Hindlimb muscle (tissue), 1 donor: ENCODE data around the gene MLST8. TPM values are rescaled to one million over a fixed set of nuclear protein-coding genes. Genes with fewer than 3 reads are reported as not detected.
"Not testable (repeated sequence)": the region's sequence is repeated elsewhere in the genome, so short reads cannot be mapped to it uniquely, and the experiment has no call there.

Source experiments
- DNase-seq: peaks from one replicate; pipeline ENCODE4 v3.0.0-alpha.2; 2013
- polyA plus RNA-seq: library from polyadenylated mRNA; unstranded; fragments of 120-200 nt; gene quantifications from one replicate; pipeline ENCODE4 v1.2.1, GENCODE V29; 2013; ENCODE audit not compliant: insufficient read length

Gene MLST8
- polyA plus RNA-seq, 1 donor, result 41.0 TPM

DNA sequence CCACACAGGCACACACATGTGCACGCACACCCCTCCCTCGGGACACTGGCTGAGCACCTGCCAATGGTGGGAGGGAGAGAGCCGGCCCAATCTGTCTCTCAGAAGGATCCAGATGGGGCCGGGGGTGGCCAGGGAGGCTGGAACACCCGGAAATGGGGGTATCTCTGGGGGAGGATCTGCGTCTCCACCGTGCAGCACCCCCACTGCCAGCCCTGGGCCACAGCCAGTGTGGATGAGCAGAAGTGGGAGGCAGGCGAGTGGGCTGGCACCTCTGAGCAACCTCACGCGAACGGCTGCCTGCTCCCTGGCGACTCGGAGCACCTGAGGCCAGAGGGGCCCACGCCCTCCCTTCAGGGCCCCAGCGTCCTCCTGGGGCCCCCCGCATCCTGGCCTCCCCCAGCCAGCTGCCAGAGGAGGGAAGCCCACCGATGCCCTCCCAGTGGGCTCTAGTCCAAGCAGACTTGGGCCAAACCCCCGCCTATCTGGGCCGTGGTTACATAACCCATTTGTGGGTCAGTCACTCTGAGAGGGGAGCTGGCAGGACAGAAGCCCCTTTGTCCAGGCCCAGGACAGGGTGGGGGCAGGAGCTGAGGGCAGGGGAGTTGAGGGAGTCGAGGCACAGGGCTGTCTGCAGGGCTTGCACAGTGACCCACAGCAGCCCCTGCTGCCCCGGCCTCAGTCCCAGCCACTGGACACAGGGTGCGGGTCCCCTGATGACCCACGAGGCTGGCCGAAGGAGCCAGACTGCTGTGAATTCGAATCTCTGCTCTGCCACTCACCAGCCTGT, 14.4 kb upstream of the MLST8 start:
- no peak for DNase-seq

GRCh38 chr16:2191446-2191706, 13.9 kb upstream of the MLST8 start:
- no peak for DNase-seq

DNA sequence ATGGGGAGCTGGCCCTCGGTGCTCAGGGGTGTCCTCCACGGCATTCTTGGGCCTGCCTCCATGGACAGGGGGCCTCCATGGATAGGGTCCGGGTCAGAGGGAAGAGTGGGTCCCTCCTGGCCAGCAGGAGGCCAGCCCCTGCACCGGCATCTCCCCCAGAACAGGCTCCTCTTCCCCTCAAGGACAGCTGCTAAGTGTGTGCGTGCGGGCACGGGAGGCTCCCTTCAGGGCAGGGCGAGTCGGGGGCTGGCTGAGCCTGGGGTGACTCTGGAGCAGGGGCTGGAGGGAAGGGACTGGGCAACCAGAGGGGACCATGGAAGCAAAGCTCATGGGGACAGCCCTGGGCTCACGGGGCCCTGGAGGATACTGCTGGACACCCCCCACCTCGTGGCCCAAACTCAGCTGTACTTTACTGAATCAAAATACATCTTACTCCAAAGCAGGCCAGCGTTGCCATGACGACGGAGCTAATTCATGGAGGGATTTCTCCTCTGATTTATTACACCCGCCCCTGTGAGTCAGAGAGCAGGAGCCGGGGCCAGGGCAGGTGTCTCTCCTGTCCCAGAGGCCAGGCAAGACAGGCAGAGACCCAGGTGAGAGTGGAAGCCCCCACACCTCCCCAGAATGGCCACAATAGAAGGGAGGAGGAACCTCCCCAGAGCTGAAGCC, 11.0 kb upstream of the MLST8 start:
- no peak for DNase-seq

- no peak for DNase-seq
Measured at GRCh38 chr16:2194852-2195321, 10.4 kb upstream of the MLST8 start.

GRCh38 chr16:2195322-2196161, 9.7 kb upstream of the MLST8 start:
- DNase-seq, result no peak

- no peak for DNase-seq
Measured at GRCh38 chr16:2196162-2196980, 8.9 kb upstream of the MLST8 start, which contains the start of gene CASKIN1. Gene CASKIN1, minus strand, starts transcription at chr16:2196605. Its CDS starts 173 bp downstream, at chr16:2196432.

DNA sequence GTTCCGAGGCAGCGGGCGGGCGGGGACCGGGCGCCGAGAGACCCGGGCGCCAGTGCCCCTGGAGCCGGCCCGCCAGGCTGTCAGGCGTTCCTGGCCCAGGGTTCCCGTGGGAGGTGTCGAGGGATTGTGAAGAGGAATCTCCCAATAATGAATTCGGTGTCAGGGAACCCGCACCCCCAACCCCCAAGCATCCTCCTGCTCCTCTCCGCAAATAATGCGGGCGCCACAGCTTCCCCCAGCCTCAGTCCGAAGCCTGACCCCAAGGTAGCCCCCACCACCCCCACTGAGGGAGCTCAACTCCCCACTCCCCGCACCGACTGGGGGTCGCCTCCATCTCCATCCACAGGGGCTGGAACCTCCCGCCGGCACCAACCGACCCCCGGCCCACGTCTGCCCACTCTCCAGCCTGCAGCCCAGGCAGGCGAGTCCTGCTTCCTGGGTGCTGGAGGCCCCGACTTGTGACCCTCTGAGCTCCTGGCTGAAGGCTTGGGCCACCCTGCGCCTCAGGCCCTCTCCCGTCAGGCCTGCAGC, 8.2 kb upstream of the MLST8 start:
- DNase-seq, result no peak

- DNase-seq, result no peak
Measured at GRCh38 chr16:2197765-2198164, 7.5 kb upstream of the MLST8 start.

DNA sequence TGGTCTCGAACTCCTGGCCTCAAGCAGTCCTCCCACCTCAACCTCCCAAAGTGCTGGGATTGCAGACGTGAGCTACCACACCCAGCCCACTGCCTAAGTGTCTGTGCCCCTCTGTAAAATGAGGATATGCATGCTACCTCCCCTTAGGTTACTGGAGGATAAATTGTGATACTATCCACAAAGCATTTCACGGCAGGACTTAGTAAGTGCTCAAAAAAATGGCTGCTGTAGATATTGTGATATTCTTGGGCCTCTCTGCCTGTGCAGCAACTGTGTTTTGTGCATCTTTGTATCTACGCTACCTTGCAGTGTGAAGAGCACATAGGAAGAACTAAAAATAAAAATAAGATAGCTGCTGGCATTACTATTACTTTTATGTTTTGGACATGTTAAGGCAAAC, 7.0 kb upstream of the MLST8 start:
- no peak for DNase-seq

DNA sequence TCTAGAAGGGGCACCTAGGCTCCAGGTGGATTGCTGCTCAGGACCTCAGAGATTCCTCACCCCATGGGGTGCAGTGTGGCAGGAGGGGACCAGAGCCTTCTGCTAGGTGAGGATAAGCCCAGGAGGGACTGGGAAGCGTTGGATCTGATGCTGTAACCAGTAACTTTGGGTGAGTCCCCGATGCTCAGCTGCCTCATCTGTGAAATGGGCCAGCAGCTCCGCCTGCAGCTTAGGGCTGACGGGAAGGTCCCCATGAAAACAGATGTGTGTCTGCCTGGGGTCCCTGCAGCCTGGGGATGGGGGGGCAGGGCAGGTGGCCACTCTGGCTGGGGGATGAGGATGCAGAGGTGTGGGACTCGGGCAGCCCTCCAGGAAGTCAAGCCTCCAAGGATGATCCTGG, 6.2 kb upstream of the MLST8 start:
- DNase-seq, result no peak

DNA sequence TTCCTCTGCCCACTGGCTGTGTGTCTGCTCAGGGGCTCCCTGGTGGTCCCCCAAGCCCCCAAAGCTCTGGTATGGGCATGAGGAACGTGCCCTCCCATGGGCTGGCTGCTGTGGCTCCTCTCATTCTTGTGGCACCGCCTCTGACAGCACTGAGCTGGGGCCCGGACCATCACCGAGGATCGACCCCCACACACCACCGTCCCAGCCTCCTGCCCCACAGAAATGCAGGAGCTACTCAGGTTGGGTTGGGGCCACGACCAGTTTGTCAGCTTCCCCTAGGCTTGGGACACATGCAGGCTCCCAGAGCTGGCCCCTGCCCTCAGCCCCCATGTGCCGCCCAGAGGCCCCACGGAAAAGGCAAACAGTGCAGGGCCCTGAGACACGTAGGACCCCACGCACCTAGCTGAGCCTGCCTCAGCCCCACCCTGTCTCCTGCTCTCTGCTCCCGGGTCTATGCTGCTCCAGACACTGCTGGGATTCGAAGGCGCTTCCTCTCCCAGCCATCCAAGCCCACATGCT, 5.6 kb upstream of the MLST8 start:
- no peak for DNase-seq

DNA sequence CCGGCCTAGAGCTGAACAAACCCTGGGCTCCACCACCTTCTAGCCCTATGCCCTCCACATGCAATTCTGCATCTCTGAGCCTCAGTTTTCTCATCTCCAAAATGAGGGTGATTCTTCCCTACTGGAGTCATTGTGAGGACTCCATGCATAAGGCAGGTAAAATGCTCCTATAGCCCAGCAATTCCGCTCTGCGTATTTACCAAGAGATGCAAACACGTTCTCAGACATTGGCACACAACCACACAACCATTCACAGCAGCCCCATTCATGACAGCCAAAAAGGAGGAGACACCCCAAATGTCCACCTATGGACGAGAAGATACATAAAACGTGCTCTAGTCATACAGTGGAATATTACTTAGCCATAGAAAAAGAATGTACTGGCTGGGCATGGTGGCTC, 4.9 kb upstream of the MLST8 start:
- DNase-seq, result no peak

- DNase-seq, result not testable (repeated sequence)
Measured at GRCh38 chr16:2203119-2203688, 2.0 kb upstream of the MLST8 start.

DNA sequence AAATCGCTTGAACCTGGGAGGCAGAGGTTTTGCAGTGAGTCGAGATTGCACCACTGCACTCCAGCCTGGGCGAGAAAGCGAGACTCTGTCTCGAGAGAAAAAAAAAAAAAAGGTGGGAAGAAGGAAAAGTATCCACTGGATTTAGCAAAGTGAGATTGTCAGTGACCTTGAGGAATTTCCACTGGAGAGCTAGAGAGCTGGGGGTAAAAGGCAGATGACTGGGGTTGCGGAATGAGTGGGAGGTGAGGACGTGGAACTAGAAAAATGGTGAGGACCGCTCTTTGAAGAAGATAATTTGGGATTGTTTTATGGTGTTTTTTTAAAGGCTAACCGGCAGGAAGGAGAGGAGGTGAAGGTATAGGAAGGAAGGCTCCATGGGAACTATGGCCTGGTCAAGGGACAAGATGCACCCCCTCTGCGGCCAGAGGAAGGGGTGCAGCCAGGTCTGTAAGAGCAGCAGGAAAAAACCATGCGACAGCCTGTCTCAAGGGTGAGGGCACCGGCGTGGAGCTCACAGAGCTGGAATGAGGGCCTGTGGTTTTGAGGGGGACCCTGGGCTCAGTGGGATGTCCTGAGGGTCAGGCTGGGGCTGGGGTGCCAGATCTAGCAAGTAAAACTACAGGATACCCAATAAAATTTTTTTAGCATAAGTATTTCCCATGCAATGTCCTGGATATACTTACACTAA, 694 bp upstream of the MLST8 start:
- no peak for DNase-seq

DNA sequence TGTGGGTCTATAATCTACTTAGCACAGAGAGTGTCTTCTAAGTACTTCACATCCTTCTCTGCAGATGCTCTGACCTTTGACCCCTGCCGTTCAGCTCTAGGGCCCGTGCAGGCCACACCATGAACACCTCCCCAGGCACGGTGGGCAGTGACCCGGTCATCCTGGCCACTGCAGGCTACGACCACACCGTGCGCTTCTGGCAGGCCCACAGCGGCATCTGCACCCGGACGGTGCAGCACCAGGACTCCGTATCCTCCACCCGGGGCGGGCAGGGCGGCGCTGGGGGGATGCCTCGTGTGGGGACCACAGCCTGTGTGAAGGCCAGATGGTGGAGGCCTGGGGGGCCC, 686 bp downstream of the MLST8 start:
- DNase-seq, result no peak

GRCh38 chr16:2206420-2206779, 1.1 kb downstream of the MLST8 start:
- DNase-seq, result no peak

DNA sequence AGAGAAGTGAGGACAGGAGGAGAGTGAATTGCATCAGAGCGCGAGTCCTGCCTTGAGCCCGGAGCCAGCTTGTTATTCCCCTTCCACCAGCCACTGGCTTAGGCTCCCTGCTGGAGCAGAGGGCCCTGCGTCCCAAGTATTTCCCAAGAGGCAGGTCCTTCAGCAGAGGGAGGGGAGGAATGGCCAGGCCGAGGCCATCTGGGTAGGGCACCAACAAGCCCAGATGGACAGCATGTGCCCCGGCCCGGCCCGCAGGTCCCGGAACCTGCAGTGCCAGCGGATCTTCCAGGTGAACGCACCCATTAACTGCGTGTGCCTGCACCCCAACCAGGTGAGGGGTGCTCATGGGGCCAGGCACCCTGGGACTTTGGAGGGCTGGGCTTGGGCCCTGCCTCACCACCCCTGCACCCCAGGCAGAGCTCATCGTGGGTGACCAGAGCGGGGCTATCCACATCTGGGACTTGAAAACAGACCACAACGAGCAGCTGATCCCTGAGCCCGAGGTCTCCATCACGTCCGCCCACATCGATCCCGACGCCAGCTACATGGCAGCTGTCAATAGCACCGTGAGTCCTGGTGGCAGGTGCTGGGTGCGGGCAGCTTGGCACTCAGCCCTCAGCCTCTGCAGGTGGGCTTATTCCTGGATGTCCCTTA, 1.7 kb downstream of the MLST8 start:
- DNase-seq, result no peak

DNA sequence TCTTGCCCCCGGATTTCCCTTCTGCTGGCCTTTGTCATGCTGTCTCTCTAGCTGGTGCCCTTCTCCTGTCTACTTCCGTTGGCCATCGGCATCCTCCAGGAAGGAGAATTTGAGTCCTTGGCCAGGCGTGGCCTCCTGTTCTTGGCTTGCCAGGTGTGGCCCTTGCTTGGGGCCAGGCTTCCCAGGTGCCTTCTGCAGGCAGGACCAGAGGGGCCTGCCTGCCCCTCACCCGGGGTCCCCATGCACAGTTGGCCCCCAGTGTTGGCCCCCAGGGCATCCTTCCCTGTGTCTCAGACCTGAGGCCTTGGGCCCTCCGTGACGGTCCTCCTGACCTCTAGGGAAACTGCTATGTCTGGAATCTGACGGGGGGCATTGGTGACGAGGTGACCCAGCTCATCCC, 2.6 kb downstream of the MLST8 start:
- DNase-seq, result no peak

DNA sequence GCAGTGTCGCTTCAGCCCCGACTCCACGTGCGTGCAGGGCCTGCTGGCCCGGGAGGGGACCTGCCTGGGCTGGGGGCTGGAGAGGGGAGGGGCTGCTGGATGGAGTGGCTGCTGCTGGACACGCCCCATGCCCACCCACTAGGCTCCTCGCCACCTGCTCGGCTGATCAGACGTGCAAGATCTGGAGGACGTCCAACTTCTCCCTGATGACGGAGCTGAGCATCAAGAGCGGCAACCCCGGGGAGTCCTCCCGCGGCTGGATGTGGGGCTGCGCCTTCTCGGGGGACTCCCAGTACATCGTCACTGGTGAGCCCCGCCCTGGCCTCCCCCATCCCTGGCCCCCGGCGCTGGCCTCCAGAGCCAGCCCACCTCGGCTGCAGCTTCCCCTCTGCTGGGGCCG, 3.1 kb downstream of the MLST8 start:
- no peak for DNase-seq

GRCh38 chr16:2208772-2209171, 3.5 kb downstream of the MLST8 start:
- no peak for DNase-seq
